Neural cell (in vitro differentiated cells): Measurements from ENCODE around the gene HNRNPA1L2. TPM values are rescaled to one million over a fixed set of nuclear protein-coding genes. Genes with fewer than 3 reads are reported as not detected.
"Not testable (repeated sequence)": the region's sequence is repeated elsewhere in the genome, so short reads cannot be mapped to it uniquely, and the experiment has no call there.

ENCODE experiments used
- H2AFZ ChIP-seq: fragments of 200-600, 300-800 bp; sonication (generic), shearing (Covaris generic); 2 replicates; pipeline ENCODE4 v1.6.0; 2014; ENCODE audit warnings: low read depth, mild to moderate bottlenecking, antibody characterized with exemption, low read length, moderate library complexity
- H3F3A ChIP-seq: fragments of 200-600 bp; shearing (Covaris generic); 2 replicates; pipeline ENCODE4 v1.6.1; 2016; ENCODE audit warnings: mild to moderate bottlenecking, moderate library complexity, mixed read lengths, antibody characterized with exemption, low read length; ENCODE audit not compliant: insufficient read depth, poor library complexity, severe bottlenecking
- H3K27ac ChIP-seq: fragments of 200-600, 300-800 bp; sonication (generic), shearing (Covaris generic); 2 replicates; pipeline ENCODE4 v1.5.1; 2014; ENCODE audit warnings: mild to moderate bottlenecking, low read length, moderate library complexity
- H3K27me3 ChIP-seq: fragments of 300-800, 200-600 bp; sonication (generic), shearing (Covaris generic); 2 replicates; pipeline ENCODE4 v1.6.0; 2014; ENCODE audit warnings: mild to moderate bottlenecking, low read depth, low read length, moderate library complexity; ENCODE audit not compliant: insufficient read depth
- H3K36me3 ChIP-seq: fragments of 300-800, 200-600 bp; sonication (generic), shearing (Covaris generic); 2 replicates; pipeline ENCODE4 v1.5.1; 2014; ENCODE audit warnings: mild to moderate bottlenecking, antibody characterized with exemption, low read length, moderate library complexity; ENCODE audit not compliant: insufficient read depth
- H3K4me2 ChIP-seq: fragments of 300-800, 200-600 bp; sonication (generic), shearing (Covaris generic); 2 replicates; pipeline ENCODE4 v1.6.0; 2014; ENCODE audit warnings: mild to moderate bottlenecking, low read length
- H3K4me3 ChIP-seq: fragments of 300-800, 200-600 bp; sonication (generic), shearing (Covaris generic); 2 replicates; pipeline ENCODE4 v1.5.1; 2014; ENCODE audit warnings: mild to moderate bottlenecking, low read length, moderate library complexity
- H3K79me2 ChIP-seq: fragments of 200-600 bp; shearing (Covaris generic); replicated peaks from 2 replicates; pipeline ENCODE4 v1.6.0; 2014; ENCODE audit warnings: mild to moderate bottlenecking, low read length, moderate library complexity; ENCODE audit not compliant: insufficient read depth
- H3K9ac ChIP-seq: fragments of 300-800, 200-600 bp; sonication (generic), shearing (Covaris generic); 2 replicates; pipeline ENCODE4 v1.6.1; 2016; ENCODE audit warnings: mild to moderate bottlenecking, low read length, mixed read lengths
- H3K9me2 ChIP-seq: fragments of 200-600 bp; shearing (Covaris generic); 2 replicates; pipeline ENCODE4 v1.6.1; 2016; ENCODE audit warnings: mild to moderate bottlenecking, low read length, mixed read lengths; ENCODE audit not compliant: insufficient read depth
- H3K9me3 ChIP-seq: fragments of 200-600, 300-800 bp; sonication (generic), shearing (Covaris generic); 2 replicates; pipeline ENCODE4 v1.6.1; 2016; ENCODE audit warnings: mild to moderate bottlenecking, mixed run types, low read length, moderate library complexity, mixed read lengths
- H4K20me1 ChIP-seq: fragments of 200-600 bp; shearing (Covaris generic); 2 replicates; pipeline ENCODE4 v1.6.1; 2016; ENCODE audit warnings: mild to moderate bottlenecking, mixed run types; ENCODE audit not compliant: insufficient read depth
- EP300 ChIP-seq: fragments of 450-650 bp; conservative IDR thresholded peaks from 2 replicates; pipeline ENCODE4 v1.6.1; 2014; ENCODE audit warnings: antibody characterized with exemption, mild to moderate bottlenecking, moderate library complexity; ENCODE audit not compliant: poor library complexity, severe bottlenecking
- EZH2 ChIP-seq: fragments of 200-600, 300-800 bp; shearing (Covaris generic), sonication (generic); IDR thresholded peaks from 2 replicates; pipeline ENCODE4 v1.6.1; 2014; ENCODE audit warnings: antibody characterized with exemption, low read length, borderline replicate concordance, mild to moderate bottlenecking; ENCODE audit not compliant: insufficient read depth, poor library complexity, severe bottlenecking
- MXI1 ChIP-seq: fragments of 450-650 bp; conservative IDR thresholded peaks from 2 replicates; pipeline ENCODE4 v1.6.1; 2014; ENCODE audit warnings: antibody characterized with exemption, mild to moderate bottlenecking; ENCODE audit not compliant: poor library complexity, severe bottlenecking
- POLR2AphosphoS5 ChIP-seq: IDR thresholded peaks from 2 replicates; pipeline ENCODE4 v1.6.1; 2012
- RAD21 ChIP-seq: fragments of 450-650 bp; conservative IDR thresholded peaks from 2 replicates; pipeline ENCODE4 v1.6.1; 2014; ENCODE audit warnings: antibody characterized with exemption, mild to moderate bottlenecking, moderate library complexity
- REST ChIP-seq: IDR thresholded peaks from 2 replicates; pipeline ENCODE4 v1.6.1; 2012; ENCODE audit warnings: borderline replicate concordance
- SMC3 ChIP-seq: fragments of 450-650 bp; conservative IDR thresholded peaks from 2 replicates; pipeline ENCODE4 v1.6.1; 2014; ENCODE audit warnings: antibody characterized with exemption, mild to moderate bottlenecking, moderate library complexity; ENCODE audit not compliant: poor library complexity
- TAF1 ChIP-seq: IDR thresholded peaks from 2 replicates; pipeline ENCODE4 v1.6.1; 2012; ENCODE audit warnings: low read depth
- polyA plus RNA-seq: library from polyadenylated mRNA; depleted of rRNA; stranded (reverse); fragments of >200 nt; gene quantifications from 2 replicates; pipeline ENCODE4 v1.2.3, GENCODE V29; 2014
- TF ChIP-seq, protein P1 (sequence below): fragments of 450-650 bp; IDR thresholded peaks from 2 replicates; pipeline ENCODE4 v1.5.1; 2014; ENCODE audit warnings: antibody characterized with exemption, mild to moderate bottlenecking, moderate library complexity; ENCODE audit not compliant: poor library complexity, severe bottlenecking

Gene HNRNPA1L2
- polyA plus RNA-seq, 1 donor from 2014 or later: 21.2 TPM

DNA sequence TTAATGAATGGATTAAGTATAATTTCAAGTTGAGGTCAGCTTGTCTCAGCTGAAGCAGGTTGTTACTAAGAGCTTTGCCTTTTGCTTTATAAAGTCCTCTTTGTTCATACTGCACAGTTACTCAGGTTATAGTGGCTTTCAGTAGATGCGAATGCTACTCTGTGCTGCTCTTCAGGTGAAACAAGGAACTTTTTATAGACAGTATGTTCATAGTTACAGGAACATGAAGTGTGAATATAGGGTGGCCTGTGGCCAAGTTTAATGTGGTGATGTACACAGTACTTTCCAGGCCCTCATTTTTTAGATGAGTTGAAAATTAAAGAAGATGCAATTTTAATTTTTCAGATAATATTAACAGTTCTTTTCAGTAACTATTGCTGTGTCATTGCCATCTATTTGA lies 31.2 kb downstream of the HNRNPA1L2 start:
- TF ChIP-seq TAF1: no peak
- no peaks in the 10 kb centered on the region for H4K20me1 ChIP-seq
- H3F3A ChIP-seq: no peaks in the 10 kb centered on the region
- no peak overlapping the region for H3K4me2 ChIP-seq
- H2AFZ ChIP-seq: no peak overlapping the region
- H3K79me2 ChIP-seq: no peaks in the 10 kb centered on the region
- no peaks in the 10 kb centered on the region for H3K27me3 ChIP-seq
- H3K4me3 ChIP-seq: no peak overlapping the region
- H3K9ac ChIP-seq: no peak overlapping the region
- no peaks in the 10 kb centered on the region for H3K36me3 ChIP-seq
- H3K27ac ChIP-seq: no peak overlapping the region
- H3K9me3 ChIP-seq: no peaks in the 10 kb centered on the region
- no peaks in the 10 kb centered on the region for H3K9me2 ChIP-seq

DNA sequence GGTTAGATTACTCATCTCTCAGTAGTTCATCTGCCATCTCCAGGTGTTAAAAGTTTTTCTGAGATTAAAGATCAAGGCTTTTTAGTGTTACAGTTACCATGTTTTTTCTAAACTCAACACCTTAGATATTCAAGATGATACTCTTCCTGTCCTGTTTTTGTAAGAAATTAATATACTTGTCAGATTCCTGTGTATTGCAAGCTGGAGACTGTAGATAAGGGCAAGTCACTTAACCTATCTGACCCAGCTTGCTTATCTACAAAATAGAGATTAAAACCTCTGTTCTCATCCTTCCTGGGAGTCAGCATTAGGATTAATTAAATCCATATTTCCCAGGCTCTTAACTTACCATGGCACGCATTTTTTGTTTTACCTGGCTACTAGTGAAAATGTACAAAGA lies 35.6 kb downstream of the HNRNPA1L2 start:
- H3K27me3 ChIP-seq: no peaks in the 10 kb centered on the region
- no peaks in the 10 kb centered on the region for H3K79me2 ChIP-seq
- no peaks in the 10 kb centered on the region for H4K20me1 ChIP-seq
- H3K9ac ChIP-seq: no peak overlapping the region
- TF ChIP-seq EP300 (no peak), MXI1 (no peak), RAD21 (no peak), POLR2AphosphoS5 (no peak), SMC3 (no peak)
- TF ChIP-seq, protein P1, sequence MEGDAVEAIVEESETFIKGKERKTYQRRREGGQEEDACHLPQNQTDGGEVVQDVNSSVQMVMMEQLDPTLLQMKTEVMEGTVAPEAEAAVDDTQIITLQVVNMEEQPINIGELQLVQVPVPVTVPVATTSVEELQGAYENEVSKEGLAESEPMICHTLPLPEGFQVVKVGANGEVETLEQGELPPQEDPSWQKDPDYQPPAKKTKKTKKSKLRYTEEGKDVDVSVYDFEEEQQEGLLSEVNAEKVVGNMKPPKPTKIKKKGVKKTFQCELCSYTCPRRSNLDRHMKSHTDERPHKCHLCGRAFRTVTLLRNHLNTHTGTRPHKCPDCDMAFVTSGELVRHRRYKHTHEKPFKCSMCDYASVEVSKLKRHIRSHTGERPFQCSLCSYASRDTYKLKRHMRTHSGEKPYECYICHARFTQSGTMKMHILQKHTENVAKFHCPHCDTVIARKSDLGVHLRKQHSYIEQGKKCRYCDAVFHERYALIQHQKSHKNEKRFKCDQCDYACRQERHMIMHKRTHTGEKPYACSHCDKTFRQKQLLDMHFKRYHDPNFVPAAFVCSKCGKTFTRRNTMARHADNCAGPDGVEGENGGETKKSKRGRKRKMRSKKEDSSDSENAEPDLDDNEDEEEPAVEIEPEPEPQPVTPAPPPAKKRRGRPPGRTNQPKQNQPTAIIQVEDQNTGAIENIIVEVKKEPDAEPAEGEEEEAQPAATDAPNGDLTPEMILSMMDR: no peak
- no peaks in the 10 kb centered on the region for H3K9me2 ChIP-seq
- H3K36me3 ChIP-seq: peaks cover 12% of the 10 kb centered on the region
- no peaks in the 10 kb centered on the region for H3F3A ChIP-seq
- no peaks in the 10 kb centered on the region for H3K9me3 ChIP-seq
- H2AFZ ChIP-seq: no peak overlapping the region
- H3K4me3 ChIP-seq: no peak overlapping the region
- H3K27ac ChIP-seq: no peak overlapping the region
- H3K4me2 ChIP-seq: no peak overlapping the region

- not testable (repeated sequence) for H3K27ac ChIP-seq, H2AFZ ChIP-seq, H3K4me3 ChIP-seq, H4K20me1 ChIP-seq, H3K79me2 ChIP-seq, H3K36me3 ChIP-seq, H3K4me2 ChIP-seq, H3K9ac ChIP-seq, H3K27me3 ChIP-seq, H3K9me2 ChIP-seq, H3K9me3 ChIP-seq, H3F3A ChIP-seq
Measured at GRCh38 chr13:52685806-52686205, 43.6 kb downstream of the HNRNPA1L2 start.

- Histone ChIP-seq H3K79me2 (no peaks in the 10 kb centered on the region), H3K4me2 (no peak overlapping the region), H3K27ac (no peak overlapping the region), H2AFZ (no peak overlapping the region), H3K4me3 (no peak overlapping the region), H3K36me3 (peaks cover 4% of the 10 kb centered on the region), H3K9me3 (no peaks in the 10 kb centered on the region), H3K9me2 (no peaks in the 10 kb centered on the region), H3K27me3 (no peaks in the 10 kb centered on the region), H3F3A (no peaks in the 10 kb centered on the region), H3K9ac (no peak overlapping the region), H4K20me1 (no peaks in the 10 kb centered on the region)
- TF ChIP-seq TAF1 (no peak), POLR2AphosphoS5 (no peak), RAD21 (no peak), SMC3 (no peak), MXI1 (no peak), EP300 (no peak), REST (no peak), EZH2 (no peak)
- TF ChIP-seq, protein P1: no peak
Measured at GRCh38 chr13:52686376-52686775, 44.1 kb downstream of the HNRNPA1L2 start.
